ENCODE measurements around the gene CCNB2. TPM values are rescaled to one million over a fixed set of nuclear protein-coding genes. Genes with fewer than 3 reads are reported as not detected.

The CCNB2 gene
- total RNA-seq, 2 donors from 2014 or later: 77.5 to 87.2 TPM

GRCh38 chr15:59116771-59117170, 11.8 kb downstream of the CCNB2 start:
- WGBS, 2 experiments (ENCODE audit: insufficient coverage in 1 of 2, insufficient read length in 1 of 2): 95 to 97% methylated on average over 6 of the region's 6 CpGs
- Mint-ChIP-seq H3K4me1 (peaks cover 8% of the 10 kb centered on the region), H3K27me3 (ENCODE audit: insufficient read depth) (no peaks in the 10 kb centered on the region), H3K9me3 (no peaks in the 10 kb centered on the region), H3K27ac (no peak overlapping the region), H3K4me3 (no peak overlapping the region), H3K36me3 (ENCODE audit: low read depth) (peaks cover 69% of the 10 kb centered on the region)
- Histone ChIP-seq H3K27ac (ENCODE audit: low read depth, low read length) (no peak overlapping the region), H3K4me1 (ENCODE audit: control insufficient read depth, insufficient read depth, low read length) (peaks cover 6% of the 10 kb centered on the region), H3K4me3 (ENCODE audit: low read length) (no peak overlapping the region), H3K9ac (ENCODE audit: extremely low read depth, low read length, poor library complexity, severe bottlenecking) (no peak overlapping the region), H3K9me3 (ENCODE audit: control insufficient read depth, low read length) (no peaks in the 10 kb centered on the region), H3K27me3 (ENCODE audit: control insufficient read depth, insufficient read depth, low read length, poor library complexity, severe bottlenecking) (no peaks in the 10 kb centered on the region), H3K36me3 (ENCODE audit: control insufficient read depth, insufficient read depth, low read length) (peaks cover 86% of the 10 kb centered on the region)
- no peak for DNase-seq
- TF ChIP-seq, protein P1, sequence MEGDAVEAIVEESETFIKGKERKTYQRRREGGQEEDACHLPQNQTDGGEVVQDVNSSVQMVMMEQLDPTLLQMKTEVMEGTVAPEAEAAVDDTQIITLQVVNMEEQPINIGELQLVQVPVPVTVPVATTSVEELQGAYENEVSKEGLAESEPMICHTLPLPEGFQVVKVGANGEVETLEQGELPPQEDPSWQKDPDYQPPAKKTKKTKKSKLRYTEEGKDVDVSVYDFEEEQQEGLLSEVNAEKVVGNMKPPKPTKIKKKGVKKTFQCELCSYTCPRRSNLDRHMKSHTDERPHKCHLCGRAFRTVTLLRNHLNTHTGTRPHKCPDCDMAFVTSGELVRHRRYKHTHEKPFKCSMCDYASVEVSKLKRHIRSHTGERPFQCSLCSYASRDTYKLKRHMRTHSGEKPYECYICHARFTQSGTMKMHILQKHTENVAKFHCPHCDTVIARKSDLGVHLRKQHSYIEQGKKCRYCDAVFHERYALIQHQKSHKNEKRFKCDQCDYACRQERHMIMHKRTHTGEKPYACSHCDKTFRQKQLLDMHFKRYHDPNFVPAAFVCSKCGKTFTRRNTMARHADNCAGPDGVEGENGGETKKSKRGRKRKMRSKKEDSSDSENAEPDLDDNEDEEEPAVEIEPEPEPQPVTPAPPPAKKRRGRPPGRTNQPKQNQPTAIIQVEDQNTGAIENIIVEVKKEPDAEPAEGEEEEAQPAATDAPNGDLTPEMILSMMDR (conservative IDR thresholded peaks at IDR 0.05): no peak

- H3K9me3 Mint-ChIP-seq: no peaks in the 10 kb centered on the region
Observed at GRCh38 chr15:59119625-59120024, 14.7 kb downstream of the CCNB2 start.

DNA sequence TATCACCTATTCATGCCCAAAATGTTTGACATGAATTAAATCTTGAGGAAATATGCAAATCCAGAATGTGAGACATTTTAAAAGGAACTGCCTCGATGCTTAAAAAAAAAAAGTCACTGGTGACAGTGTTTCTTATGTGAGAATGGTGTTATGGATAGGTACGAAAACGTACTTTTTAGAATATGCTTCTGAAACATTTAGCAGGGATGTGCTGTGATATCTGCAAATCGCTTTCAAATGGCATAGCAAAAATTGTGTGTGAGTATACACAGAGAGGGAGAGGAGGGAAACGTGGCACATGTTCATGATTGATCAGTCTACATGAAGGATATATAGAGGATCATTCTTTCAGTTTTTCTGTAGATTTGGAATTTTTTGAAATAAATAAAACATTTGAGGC, 16.0 kb downstream of the CCNB2 start:
- Histone ChIP-seq H3K4me3 (ENCODE audit: low read length) (no peak overlapping the region), H3K27me3 (ENCODE audit: control insufficient read depth, insufficient read depth, low read length, poor library complexity, severe bottlenecking) (no peaks in the 10 kb centered on the region), H3K9ac (ENCODE audit: extremely low read depth, low read length, poor library complexity, severe bottlenecking) (no peak overlapping the region), H3K9me3 (ENCODE audit: control insufficient read depth, low read length) (peaks cover 4% of the 10 kb centered on the region), H3K27ac (ENCODE audit: low read depth, low read length) (no peak overlapping the region), H3K4me1 (ENCODE audit: control insufficient read depth, insufficient read depth, low read length) (no peaks in the 10 kb centered on the region), H3K36me3 (ENCODE audit: control insufficient read depth, insufficient read depth, low read length) (peaks cover 88% of the 10 kb centered on the region)
- Mint-ChIP-seq H3K27me3 (ENCODE audit: insufficient read depth) (no peaks in the 10 kb centered on the region), H3K27ac (no peak overlapping the region), H3K4me1 (no peaks in the 10 kb centered on the region), H3K4me3 (no peak overlapping the region), H3K9me3 (peaks cover 5% of the 10 kb centered on the region), H3K36me3 (ENCODE audit: low read depth) (peaks cover 82% of the 10 kb centered on the region)
- 92 to 96% methylated on average over 5 of the region's 5 CpGs for WGBS, 2 experiments (ENCODE audit: insufficient coverage in 1 of 2, insufficient read length in 1 of 2)
- TF ChIP-seq, protein P1 (conservative IDR thresholded peaks at IDR 0.05): no peak
- DNase-seq: no peak

More at GRCh38 chr15:59119625-59120024, 14.7 kb downstream of the CCNB2 start:
- Mint-ChIP-seq H3K4me3 (no peak overlapping the region), H3K4me1 (peaks cover 5% of the 10 kb centered on the region), H3K27me3 (ENCODE audit: insufficient read depth) (no peaks in the 10 kb centered on the region), H3K27ac (no peak overlapping the region), H3K36me3 (ENCODE audit: low read depth) (peaks cover 79% of the 10 kb centered on the region)
- Histone ChIP-seq H3K9me3 (ENCODE audit: control insufficient read depth, low read length) (no peaks in the 10 kb centered on the region), H3K27ac (ENCODE audit: low read depth, low read length) (no peak overlapping the region), H3K27me3 (ENCODE audit: control insufficient read depth, insufficient read depth, low read length, poor library complexity, severe bottlenecking) (no peaks in the 10 kb centered on the region), H3K4me1 (ENCODE audit: control insufficient read depth, insufficient read depth, low read length) (peaks cover 5% of the 10 kb centered on the region), H3K36me3 (ENCODE audit: control insufficient read depth, insufficient read depth, low read length) (peaks cover 89% of the 10 kb centered on the region), H3K4me3 (ENCODE audit: low read length) (no peak overlapping the region), H3K9ac (ENCODE audit: extremely low read depth, low read length, poor library complexity, severe bottlenecking) (no peak overlapping the region)
- TF ChIP-seq, protein P1 (conservative IDR thresholded peaks at IDR 0.05): no peak
- DNase-seq: no peak
- 84 to 94% methylated on average over 5 of the region's 5 CpGs for WGBS, 2 experiments (ENCODE audit: insufficient coverage in 1 of 2, insufficient read length in 1 of 2)

All from endodermal cell (in vitro differentiated cells).